OCI-LY3 (cell line): ENCODE results near the gene CNIH3.
A peak's percentile ranks its signal among the peaks of the same experiment; 100 is the strongest.

ENCODE experiments used
- H2AFZ ChIP-seq: fragments of 200-600, 300-600 bp; shearing (Covaris generic); 2 replicates; pipeline ENCODE4 v1.6.0; 2014; ENCODE audit warnings: antibody characterized with exemption, low read depth, low read length
- H3K27ac ChIP-seq: fragments of 200-600, 300-600 bp; sonication (generic); 2 replicates; pipeline ENCODE4 v1.5.1; 2014; ENCODE audit warnings: mild to moderate bottlenecking, low read length, moderate library complexity, mixed read lengths
- H3K27me3 ChIP-seq: fragments of 200-600, 300-600 bp; sonication (generic); 2 replicates; pipeline ENCODE4 v1.6.1; 2014; ENCODE audit warnings: low read depth, low read length, mixed read lengths
- H3K36me3 ChIP-seq: fragments of 200-600, 300-600 bp; sonication (generic); replicated peaks from 2 replicates; pipeline ENCODE3; 2014; ENCODE audit warnings: low read depth, low read length, mixed read lengths
- H3K4me1 ChIP-seq: fragments of 300-600, 200-600 bp; sonication (generic); 2 replicates; pipeline ENCODE4 v1.6.1; 2014; ENCODE audit warnings: low read length, mixed read lengths
- H3K4me2 ChIP-seq: fragments of 200-600, 300-600 bp; sonication (generic); 2 replicates; pipeline ENCODE4 v1.6.1; 2014; ENCODE audit warnings: low read length, mixed read lengths
- H3K4me3 ChIP-seq: fragments of 300-600, 200-600 bp; sonication (generic); 2 replicates; pipeline ENCODE4 v1.5.1; 2014; ENCODE audit warnings: antibody characterized with exemption, mild to moderate bottlenecking, low read length, moderate library complexity
- H3K79me2 ChIP-seq: fragments of 300-600, 200-600 bp; shearing (Covaris generic); 2 replicates; pipeline ENCODE4 v1.6.1; 2014; ENCODE audit warnings: mild to moderate bottlenecking, low read length, mixed read lengths
- H3K9ac ChIP-seq: fragments of 300-600, 200-600 bp; shearing (Covaris generic); 2 replicates; pipeline ENCODE4 v1.6.0; 2014; ENCODE audit warnings: mild to moderate bottlenecking, low read length, moderate library complexity
- H3K9me3 ChIP-seq: fragments of 200-600, 300-600 bp; shearing (Covaris generic); 2 replicates; pipeline ENCODE4 v1.6.1; 2014; ENCODE audit warnings: low read length, mixed read lengths; ENCODE audit not compliant: insufficient read depth
- H4K20me1 ChIP-seq: fragments of 200-600, 300-600 bp; sonication (generic); 2 replicates; pipeline ENCODE4 v1.6.1; 2016; ENCODE audit warnings: low read length, mixed read lengths; ENCODE audit not compliant: insufficient read depth
- EZH2phosphoT487 ChIP-seq: fragments of 200-600 bp; shearing (Covaris generic); IDR thresholded peaks from 2 replicates; pipeline ENCODE4 v1.6.1; 2018; ENCODE audit warnings: antibody characterized with exemption, mixed run types, low read depth
- TF ChIP-seq, protein P1 (sequence below): fragments of 200-600, 300-600 bp; sonication (generic); IDR thresholded peaks from 2 replicates; pipeline ENCODE4 v1.5.1; 2014; ENCODE audit warnings: antibody characterized with exemption, low read length, low read depth

CNIH3 gene

DNA sequence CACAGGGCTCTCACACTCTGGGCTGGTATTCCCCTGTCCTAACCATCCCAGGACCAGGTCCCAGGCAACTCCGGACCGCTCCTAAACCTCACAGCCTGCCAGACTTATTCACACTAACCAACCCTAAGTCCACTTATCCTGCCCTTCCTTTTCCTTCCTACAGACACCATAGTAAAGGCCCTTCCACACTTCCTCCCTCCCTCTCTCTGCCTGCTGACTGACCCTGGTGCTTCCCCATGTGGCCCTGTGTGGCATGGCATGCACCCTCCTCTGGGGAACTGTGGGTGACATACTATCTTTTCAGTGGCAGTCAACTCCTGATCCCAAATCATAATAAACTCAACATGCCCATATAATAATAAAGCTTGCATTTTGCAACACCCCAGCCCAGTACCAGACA, 158.3 kb downstream of the CNIH3 start:
- Histone ChIP-seq H4K20me1 (no peaks in the 10 kb centered on the region), H3K79me2 (no peaks in the 10 kb centered on the region), H3K4me2 (no peak overlapping the region), H3K4me3 (no peak overlapping the region), H3K9me3 (no peaks in the 10 kb centered on the region), H3K9ac (no peak overlapping the region), H2AFZ (no peak overlapping the region), H3K36me3 (no peaks in the 10 kb centered on the region), H3K4me1 (no peaks in the 10 kb centered on the region), H3K27me3 (peaks cover 11% of the 10 kb centered on the region), H3K27ac (no peak overlapping the region)
- TF ChIP-seq, protein P1, sequence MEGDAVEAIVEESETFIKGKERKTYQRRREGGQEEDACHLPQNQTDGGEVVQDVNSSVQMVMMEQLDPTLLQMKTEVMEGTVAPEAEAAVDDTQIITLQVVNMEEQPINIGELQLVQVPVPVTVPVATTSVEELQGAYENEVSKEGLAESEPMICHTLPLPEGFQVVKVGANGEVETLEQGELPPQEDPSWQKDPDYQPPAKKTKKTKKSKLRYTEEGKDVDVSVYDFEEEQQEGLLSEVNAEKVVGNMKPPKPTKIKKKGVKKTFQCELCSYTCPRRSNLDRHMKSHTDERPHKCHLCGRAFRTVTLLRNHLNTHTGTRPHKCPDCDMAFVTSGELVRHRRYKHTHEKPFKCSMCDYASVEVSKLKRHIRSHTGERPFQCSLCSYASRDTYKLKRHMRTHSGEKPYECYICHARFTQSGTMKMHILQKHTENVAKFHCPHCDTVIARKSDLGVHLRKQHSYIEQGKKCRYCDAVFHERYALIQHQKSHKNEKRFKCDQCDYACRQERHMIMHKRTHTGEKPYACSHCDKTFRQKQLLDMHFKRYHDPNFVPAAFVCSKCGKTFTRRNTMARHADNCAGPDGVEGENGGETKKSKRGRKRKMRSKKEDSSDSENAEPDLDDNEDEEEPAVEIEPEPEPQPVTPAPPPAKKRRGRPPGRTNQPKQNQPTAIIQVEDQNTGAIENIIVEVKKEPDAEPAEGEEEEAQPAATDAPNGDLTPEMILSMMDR = peak; percentile 49
- TF ChIP-seq EZH2phosphoT487 = no peak

DNA sequence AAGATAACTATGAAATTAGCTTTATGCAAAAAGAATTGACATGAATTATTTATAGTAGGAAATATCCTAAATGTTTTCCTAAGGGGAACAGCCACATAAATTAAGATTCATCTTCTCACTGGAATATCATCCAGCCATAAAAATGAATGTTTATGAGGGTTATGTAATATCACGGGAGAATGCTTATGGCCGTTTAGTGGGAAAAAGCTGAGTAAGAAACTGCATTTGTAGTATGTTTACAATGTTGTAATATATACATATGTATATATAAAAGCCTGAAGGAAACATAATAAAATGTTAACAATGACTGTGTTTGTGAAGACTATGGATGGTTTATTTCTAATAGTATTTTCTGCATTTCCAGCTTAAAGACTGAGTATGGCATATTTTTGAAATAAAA, 161.1 kb downstream of the CNIH3 start:
- Histone ChIP-seq H4K20me1 (no peaks in the 10 kb centered on the region), H3K4me3 (no peak overlapping the region), H3K79me2 (no peaks in the 10 kb centered on the region), H3K9ac (no peak overlapping the region), H3K9me3 (no peaks in the 10 kb centered on the region), H3K4me1 (peaks cover 7% of the 10 kb centered on the region), H3K27me3 (no peaks in the 10 kb centered on the region; the same call in 1 of the 2 replicates), H3K4me2 (no peak overlapping the region), H3K36me3 (no peaks in the 10 kb centered on the region), H3K27ac (no peak overlapping the region), H2AFZ (no peak overlapping the region)
- TF ChIP-seq EZH2phosphoT487 = no peak
- TF ChIP-seq, protein P1 = no peak

DNA sequence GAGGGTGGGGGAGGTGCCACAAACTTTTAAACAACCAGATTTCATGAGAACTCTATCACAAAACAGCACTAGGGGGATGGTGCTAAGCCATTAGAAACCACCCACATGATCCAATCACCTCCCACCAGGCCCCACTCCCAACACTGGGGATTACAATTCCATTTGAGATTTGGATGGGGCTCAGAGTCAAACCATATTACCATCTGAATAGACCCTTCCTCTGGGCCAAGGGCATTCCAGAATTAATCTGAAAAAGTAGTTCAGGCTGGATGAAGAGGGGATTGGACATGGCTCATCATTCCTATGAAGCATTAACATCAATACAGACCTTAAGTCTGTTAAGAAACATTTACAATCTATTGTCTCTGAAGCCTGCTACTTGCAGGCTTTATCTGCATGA, 163.4 kb downstream of the CNIH3 start:
- Histone ChIP-seq H3K4me1 (peaks cover 30% of the 10 kb centered on the region), H3K4me3 (no peak overlapping the region)
- TF ChIP-seq, protein P1 = no peak

DNA sequence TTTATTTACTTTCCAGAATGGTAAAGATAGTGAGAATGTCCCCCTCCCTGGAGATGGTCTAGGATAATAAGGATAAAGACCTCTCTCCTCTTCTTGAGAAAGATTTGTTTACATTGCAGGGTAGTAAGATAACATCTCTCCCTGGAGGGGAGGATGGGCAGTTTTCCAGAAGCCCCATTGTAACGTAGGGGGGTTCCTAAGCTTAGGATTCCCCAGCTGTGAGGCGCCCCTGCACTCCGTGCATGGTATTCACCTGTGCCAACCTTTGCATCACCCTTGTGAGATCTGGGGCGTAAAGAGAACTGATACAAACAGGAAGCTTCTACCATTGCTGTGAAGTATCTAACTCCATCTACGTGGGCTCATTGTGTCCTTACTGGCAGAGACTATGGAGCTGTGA, 164.6 kb downstream of the CNIH3 start:
- Histone ChIP-seq H3K4me1 (peaks cover 32% of the 10 kb centered on the region), H4K20me1 (no peaks in the 10 kb centered on the region), H3K4me3 (no peak overlapping the region), H3K27me3 (no peaks in the 10 kb centered on the region), H3K36me3 (no peaks in the 10 kb centered on the region), H3K9ac (no peak overlapping the region), H3K9me3 (no peaks in the 10 kb centered on the region), H3K4me2 (no peak overlapping the region), H2AFZ (no peak overlapping the region), H3K79me2 (no peaks in the 10 kb centered on the region), H3K27ac (no peak overlapping the region)
- no peak for TF ChIP-seq EZH2phosphoT487
- TF ChIP-seq, protein P1 = no peak

More for the DNA sequence above, 163.4 kb downstream of the CNIH3 start:
- no peaks in the 10 kb centered on the region for H3K36me3 ChIP-seq
- H3K79me2 ChIP-seq = no peaks in the 10 kb centered on the region
- H3K27me3 ChIP-seq = no peaks in the 10 kb centered on the region
- H3K9me3 ChIP-seq = no peaks in the 10 kb centered on the region
- H2AFZ ChIP-seq = no peak overlapping the region
- H3K27ac ChIP-seq = no peak overlapping the region
- H3K4me2 ChIP-seq = no peak overlapping the region
- H3K9ac ChIP-seq = no peak overlapping the region
- H4K20me1 ChIP-seq = no peaks in the 10 kb centered on the region
